ENCODE measurements around the gene KDM2B. TPM values are rescaled to one million over a fixed set of nuclear protein-coding genes. Genes with fewer than 3 reads are reported as not detected.

KDM2B gene
- total and polyA plus RNA-seq, 2 experiments from 2014 or later: 59.4 to 161 TPM

- peak; percentile 51 for ATAC-seq
- Histone ChIP-seq H3K27me3 (ENCODE audit: insufficient read depth) (no peaks in the 10 kb centered on the region), H4K20me1 (replicated peaks; ENCODE audit: insufficient read depth) (peaks cover 48% of the 10 kb centered on the region), H3K4me3 (no peak overlapping the region), H3K27ac (ENCODE audit: low read depth) (peak overlapping the region; percentile 89), H3K36me3 (ENCODE audit: insufficient read depth) (peaks cover 52% of the 10 kb centered on the region), H2AFZ (no peak overlapping the region), H3K79me2 (replicated peaks; ENCODE audit: insufficient read depth) (peaks cover 97% of the 10 kb centered on the region), H3K4me1 (ENCODE audit: insufficient read depth) (no peaks in the 10 kb centered on the region), H3K9me2 (ENCODE audit: insufficient read depth) (no peaks in the 10 kb centered on the region), H3K4me2 (no peak overlapping the region), H3F3A (replicated peaks; ENCODE audit: low read depth) (peaks cover 33% of the 10 kb centered on the region)
- TF ChIP-seq CTCF (conservative IDR thresholded peaks at IDR 0.05; ENCODE audit: low read depth in 2 of 2) (no peak), REST (IDR thresholded peaks at IDR 0.05; ENCODE audit: unreplicated experiment) (no peak), ZNF331 (CRISPR knock-in tag; IDR thresholded peaks at IDR 0.05; ENCODE audit: low read depth) (no peak), STAT1 (IDR thresholded peaks at IDR 0.05; ENCODE audit: unreplicated experiment) (no peak), NANOG (IDR thresholded peaks at IDR 0.05; ENCODE audit: borderline replicate concordance) (no peak), EZH2phosphoT487 (IDR thresholded peaks at IDR 0.05; ENCODE audit: unreplicated experiment) (no peak), ETS1 (IDR thresholded peaks at IDR 0.05) (no peak), ZNF114 (CRISPR knock-in tag; IDR thresholded peaks at IDR 0.05) (no peak)
- TF ChIP-seq, protein P1, sequence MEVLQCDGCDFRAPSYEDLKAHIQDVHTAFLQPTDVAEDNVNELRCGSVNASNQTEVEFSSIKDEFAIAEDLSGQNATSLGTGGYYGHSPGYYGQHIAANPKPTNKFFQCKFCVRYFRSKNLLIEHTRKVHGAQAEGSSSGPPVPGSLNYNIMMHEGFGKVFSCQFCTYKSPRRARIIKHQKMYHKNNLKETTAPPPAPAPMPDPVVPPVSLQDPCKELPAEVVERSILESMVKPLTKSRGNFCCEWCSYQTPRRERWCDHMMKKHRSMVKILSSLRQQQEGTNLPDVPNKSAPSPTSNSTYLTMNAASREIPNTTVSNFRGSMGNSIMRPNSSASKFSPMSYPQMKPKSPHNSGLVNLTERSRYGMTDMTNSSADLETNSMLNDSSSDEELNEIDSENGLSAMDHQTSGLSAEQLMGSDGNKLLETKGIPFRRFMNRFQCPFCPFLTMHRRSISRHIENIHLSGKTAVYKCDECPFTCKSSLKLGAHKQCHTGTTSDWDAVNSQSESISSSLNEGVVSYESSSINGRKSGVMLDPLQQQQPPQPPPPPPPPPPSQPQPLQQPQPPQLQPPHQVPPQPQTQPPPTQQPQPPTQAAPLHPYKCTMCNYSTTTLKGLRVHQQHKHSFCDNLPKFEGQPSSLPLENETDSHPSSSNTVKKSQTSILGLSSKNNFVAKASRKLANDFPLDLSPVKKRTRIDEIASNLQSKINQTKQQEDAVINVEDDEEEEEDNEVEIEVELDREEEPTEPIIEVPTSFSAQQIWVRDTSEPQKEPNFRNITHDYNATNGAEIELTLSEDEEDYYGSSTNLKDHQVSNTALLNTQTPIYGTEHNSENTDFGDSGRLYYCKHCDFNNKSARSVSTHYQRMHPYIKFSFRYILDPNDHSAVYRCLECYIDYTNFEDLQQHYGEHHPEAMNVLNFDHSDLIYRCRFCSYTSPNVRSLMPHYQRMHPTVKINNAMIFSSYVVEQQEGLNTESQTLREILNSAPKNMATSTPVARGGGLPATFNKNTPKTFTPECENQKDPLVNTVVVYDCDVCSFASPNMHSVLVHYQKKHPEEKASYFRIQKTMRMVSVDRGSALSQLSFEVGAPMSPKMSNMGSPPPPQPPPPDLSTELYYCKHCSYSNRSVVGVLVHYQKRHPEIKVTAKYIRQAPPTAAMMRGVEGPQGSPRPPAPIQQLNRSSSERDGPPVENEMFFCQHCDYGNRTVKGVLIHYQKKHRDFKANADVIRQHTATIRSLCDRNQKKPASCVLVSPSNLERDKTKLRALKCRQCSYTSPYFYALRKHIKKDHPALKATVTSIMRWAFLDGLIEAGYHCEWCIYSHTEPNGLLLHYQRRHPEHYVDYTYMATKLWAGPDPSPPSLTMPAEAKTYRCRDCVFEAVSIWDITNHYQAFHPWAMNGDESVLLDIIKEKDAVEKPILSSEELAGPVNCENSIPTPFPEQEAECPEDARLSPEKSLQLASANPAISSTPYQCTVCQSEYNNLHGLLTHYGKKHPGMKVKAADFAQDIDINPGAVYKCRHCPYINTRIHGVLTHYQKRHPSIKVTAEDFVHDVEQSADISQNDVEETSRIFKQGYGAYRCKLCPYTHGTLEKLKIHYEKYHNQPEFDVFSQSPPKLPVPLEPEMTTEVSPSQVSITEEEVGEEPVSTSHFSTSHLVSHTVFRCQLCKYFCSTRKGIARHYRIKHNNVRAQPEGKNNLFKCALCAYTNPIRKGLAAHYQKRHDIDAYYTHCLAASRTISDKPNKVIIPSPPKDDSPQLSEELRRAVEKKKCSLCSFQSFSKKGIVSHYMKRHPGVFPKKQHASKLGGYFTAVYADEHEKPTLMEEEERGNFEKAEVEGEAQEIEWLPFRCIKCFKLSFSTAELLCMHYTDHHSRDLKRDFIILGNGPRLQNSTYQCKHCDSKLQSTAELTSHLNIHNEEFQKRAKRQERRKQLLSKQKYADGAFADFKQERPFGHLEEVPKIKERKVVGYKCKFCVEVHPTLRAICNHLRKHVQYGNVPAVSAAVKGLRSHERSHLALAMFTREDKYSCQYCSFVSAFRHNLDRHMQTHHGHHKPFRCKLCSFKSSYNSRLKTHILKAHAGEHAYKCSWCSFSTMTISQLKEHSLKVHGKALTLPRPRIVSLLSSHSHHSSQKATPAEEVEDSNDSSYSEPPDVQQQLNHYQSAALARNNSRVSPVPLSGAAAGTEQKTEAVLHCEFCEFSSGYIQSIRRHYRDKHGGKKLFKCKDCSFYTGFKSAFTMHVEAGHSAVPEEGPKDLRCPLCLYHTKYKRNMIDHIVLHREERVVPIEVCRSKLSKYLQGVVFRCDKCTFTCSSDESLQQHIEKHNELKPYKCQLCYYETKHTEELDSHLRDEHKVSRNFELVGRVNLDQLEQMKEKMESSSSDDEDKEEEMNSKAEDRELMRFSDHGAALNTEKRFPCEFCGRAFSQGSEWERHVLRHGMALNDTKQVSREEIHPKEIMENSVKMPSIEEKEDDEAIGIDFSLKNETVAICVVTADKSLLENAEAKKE (CRISPR knock-in tag; IDR thresholded peaks at IDR 0.05): no peak
- Mint-ChIP-seq H3K4me1 (peaks cover 11% of the 10 kb centered on the region), H3K27me3 (ENCODE audit: insufficient read depth, low read depth, poor library complexity) (peaks cover 14% of the 10 kb centered on the region), H3K27ac (no peak overlapping the region; the same call in 1 of the 2 replicates), H3K36me3 (ENCODE audit: low read depth) (peaks cover 78% of the 10 kb centered on the region), H3K9me3 (no peaks in the 10 kb centered on the region), H3K4me3 (no peak overlapping the region)
- DNase-seq (ENCODE audit: low spot score): no peak
Observed at GRCh38 chr12:121568971-121569751, 11.7 kb downstream of the KDM2B start.

Data from GM23338 (cell line).